H1 (cell line): ENCODE results near the gene PPP2R2D. TPM values are rescaled to one million over a fixed set of nuclear protein-coding genes. Genes with fewer than 3 reads are reported as not detected.

Experiments
- CTCF ChIA-PET: fragments of 300-600 bp; sonication (Branson Sonifier 250); formaldehyde crosslinking; loops from one replicate; lab custom pipeline; 2021; ENCODE audit not compliant: partially characterized antibody; lab: Charles Lee
- POLR2A ChIA-PET: fragments of 300-600 bp; sonication (Branson Sonifier 250); formaldehyde crosslinking; loops from one replicate; lab custom pipeline; 2021; ENCODE audit warnings: inconsistent platforms; ENCODE audit not compliant: partially characterized antibody; lab: Charles Lee
- DNase-seq, 2 experiments: peaks; one replicate each; pipeline versions ENCODE4 v3.0.0 to v3.0.0-alpha.2; 2010 to 2022; ENCODE audit warnings: low spot score in 2 of 2, low read depth in 1 of 2, mixed read lengths in 1 of 2
- FAIRE-seq: peaks from 2 replicates; lab custom pipeline; 2011; peaks lifted over from hg19 to GRCh38; lab: Jason Lieb, UNC
- H2AFZ ChIP-seq: 2 replicates; pipeline ENCODE4 v1.8.1; 2012; ENCODE audit warnings: low read length, inconsistent platforms
- H2AK5ac ChIP-seq: 2 replicates; pipeline ENCODE4 v1.6.1; 2013; ENCODE audit warnings: low read depth, low read length
- H2BK120ac ChIP-seq: replicated peaks from 2 replicates; pipeline ENCODE3; 2013; ENCODE audit warnings: low read depth, low read length, inconsistent platforms
- H2BK12ac ChIP-seq: 2 replicates; pipeline ENCODE4 v1.6.1; 2013; ENCODE audit warnings: low read depth, low read length
- H2BK15ac ChIP-seq: 2 replicates; pipeline ENCODE4 v1.6.1; 2013; ENCODE audit warnings: low read length
- H2BK20ac ChIP-seq: 2 replicates; pipeline ENCODE4 v1.6.1; 2013; ENCODE audit warnings: low read length
- H2BK5ac ChIP-seq: 2 replicates; pipeline ENCODE4 v1.6.1; 2013; ENCODE audit warnings: low read depth, low read length
- H3K14ac ChIP-seq: 2 replicates; pipeline ENCODE4 v1.6.1; 2013; ENCODE audit warnings: inconsistent platforms; ENCODE audit not compliant: insufficient read length
- H3K18ac ChIP-seq: 2 replicates; pipeline ENCODE4 v1.6.1; 2013; ENCODE audit warnings: low read length; ENCODE audit errors: extremely low read depth
- H3K23ac ChIP-seq: 2 replicates; pipeline ENCODE4 v1.6.1; 2013; ENCODE audit warnings: inconsistent platforms; ENCODE audit not compliant: insufficient read length
- H3K23me2 ChIP-seq: 2 replicates; pipeline ENCODE4 v1.6.1; 2013; ENCODE audit warnings: low read depth, low read length
- H3K27ac ChIP-seq: 2 replicates; pipeline ENCODE4 v1.6.1; 2011; ENCODE audit warnings: low read depth, low read length, inconsistent platforms
- H3K27me3 ChIP-seq, 4 experiments: replicated peaks in 1 of 4; 1 replicate in 1 of 4; 2 replicates in 3 of 4; pipeline versions ENCODE4 v1.6.1 to v1.8.1; 2011 to 2013; ENCODE audit warnings: low read length in 3 of 4, mild to moderate bottlenecking in 3 of 4, inconsistent platforms in 2 of 4, mixed read lengths in 2 of 4, moderate library complexity in 1 of 4; ENCODE audit not compliant: control insufficient read depth in 3 of 4, insufficient read depth in 3 of 4; ENCODE audit errors: extremely low read depth in 1 of 4
- H3K36me3 ChIP-seq, 4 experiments: 2 replicates each; pipeline versions ENCODE4 v1.6.1 to v1.8.1; 2011 to 2013; ENCODE audit warnings: mild to moderate bottlenecking in 4 of 4, low read length in 3 of 4, moderate library complexity in 2 of 4, control low read depth in 1 of 4, inconsistent platforms in 1 of 4; ENCODE audit not compliant: insufficient read depth in 4 of 4, control insufficient read depth in 2 of 4
- H3K4ac ChIP-seq: replicated peaks from 2 replicates; pipeline ENCODE3; 2013; ENCODE audit warnings: low read length, low read depth, mixed read lengths, inconsistent platforms; ENCODE audit not compliant: insufficient read length
- H3K4me1 ChIP-seq, 4 experiments: replicated peaks in 1 of 4; 1 replicate in 1 of 4; 2 replicates in 3 of 4; pipeline versions ENCODE4 v1.6.1 to v1.8.1; 2011 to 2013; ENCODE audit warnings: low read length in 3 of 4, inconsistent platforms in 2 of 4, mixed read lengths in 1 of 4; ENCODE audit not compliant: insufficient read depth in 4 of 4, control insufficient read depth in 3 of 4
- H3K4me2 ChIP-seq, 2 experiments: 2 replicates each; pipeline versions ENCODE4 v1.6.1 to v1.8.1; 2011 to 2013; ENCODE audit warnings: low read depth in 2 of 2, low read length in 2 of 2, control low read depth in 1 of 2, inconsistent platforms in 1 of 2, mild to moderate bottlenecking in 1 of 2; ENCODE audit not compliant: insufficient read depth in 1 of 2
- H3K4me3 ChIP-seq, 4 experiments: fragments of 200-600, 300-600 bp in 1 of 4; sonication (generic), shearing (Covaris generic), sonication (Bioruptor Twin) in 1 of 4; 2 replicates each; pipeline versions ENCODE4 v1.5.1 to v1.8.1; 2011 to 2016; ENCODE audit warnings: low read length in 4 of 4, low read depth in 3 of 4, control low read depth in 2 of 4, inconsistent platforms in 2 of 4, mild to moderate bottlenecking in 2 of 4, mixed read lengths in 1 of 4, moderate library complexity in 1 of 4; ENCODE audit not compliant: insufficient read depth in 2 of 4; ENCODE audit errors: extremely low read depth in 1 of 4
- H3K56ac ChIP-seq: replicated peaks from 2 replicates; pipeline ENCODE3; 2013; ENCODE audit warnings: low read depth, mild to moderate bottlenecking, mixed read lengths, low read length, inconsistent platforms; ENCODE audit not compliant: insufficient read length
- H3K79me1 ChIP-seq: 2 replicates; pipeline ENCODE4 v1.6.1; 2013; ENCODE audit warnings: low read depth, low read length, control low read depth
- H3K79me2 ChIP-seq, 2 experiments: 2 replicates each; pipeline versions ENCODE4 v1.6.1 to v1.8.1; 2012 to 2013; ENCODE audit warnings: low read length in 2 of 2, mild to moderate bottlenecking in 2 of 2, inconsistent platforms in 1 of 2; ENCODE audit not compliant: insufficient read depth in 2 of 2, control insufficient read depth in 1 of 2
- H3K9ac ChIP-seq, 4 experiments: replicated peaks in 1 of 4; 1 replicate in 1 of 4; 2 replicates in 3 of 4; pipeline versions ENCODE4 v1.6.1 to v1.8.1; 2011 to 2013; ENCODE audit warnings: low read depth in 3 of 4, low read length in 3 of 4, control low read depth in 2 of 4, mild to moderate bottlenecking in 2 of 4, moderate library complexity in 2 of 4, inconsistent platforms in 1 of 4; ENCODE audit errors: extremely low read depth in 1 of 4
- H3K9me3 ChIP-seq, 2 experiments: 2 replicates each; pipeline versions ENCODE4 v1.6.1 to v1.8.1; 2012 to 2013; ENCODE audit warnings: mild to moderate bottlenecking in 2 of 2, moderate library complexity in 2 of 2, control low read depth in 1 of 2, inconsistent platforms in 1 of 2, low read depth in 1 of 2, low read length in 1 of 2, mixed read lengths in 1 of 2; ENCODE audit not compliant: insufficient read depth in 2 of 2
- H4K20me1 ChIP-seq, 2 experiments: replicated peaks in 1 of 2; 2 replicates each; pipeline versions ENCODE3 to v1.8.1; 2011 to 2013; ENCODE audit warnings: inconsistent platforms in 2 of 2, low read length in 2 of 2, mild to moderate bottlenecking in 1 of 2; ENCODE audit not compliant: insufficient read depth in 2 of 2, control insufficient read depth in 1 of 2
- H4K5ac ChIP-seq: 2 replicates; pipeline ENCODE4 v1.6.1; 2013; ENCODE audit warnings: low read length, low read depth, mixed read lengths, inconsistent platforms; ENCODE audit not compliant: insufficient read length
- H4K8ac ChIP-seq: 2 replicates; pipeline ENCODE4 v1.8.0; 2013; ENCODE audit warnings: mild to moderate bottlenecking, moderate library complexity, low read length, inconsistent platforms; ENCODE audit not compliant: insufficient read depth; ENCODE audit errors: extremely low read depth
- H4K91ac ChIP-seq: replicated peaks from 2 replicates; pipeline ENCODE3; 2013; ENCODE audit warnings: low read length, mixed read lengths, inconsistent platforms; ENCODE audit not compliant: insufficient read length
- CBX5 ChIP-seq: fragments of 300-800, 300-1000 bp; sonication (generic); IDR thresholded peaks from 2 replicates; pipeline ENCODE4 v1.7.1; 2016; ENCODE audit warnings: antibody characterized with exemption, low read length, low read depth
- KDM1A ChIP-seq: fragments of 200-600, 300-600 bp; sonication (generic); IDR thresholded peaks from 2 replicates; pipeline ENCODE4 v1.7.1; 2016; ENCODE audit warnings: mild to moderate bottlenecking, low read length, borderline replicate concordance
- MAX ChIP-seq: IDR thresholded peaks from 2 replicates; pipeline ENCODE4 v1.6.1; 2012; ENCODE audit warnings: inconsistent platforms
- RXRA ChIP-seq: IDR thresholded peaks from 2 replicates; pipeline ENCODE4 v1.6.1; 2011; ENCODE audit warnings: low read depth, mild to moderate bottlenecking, low read length, moderate library complexity; ENCODE audit not compliant: insufficient read depth
- SIN3A ChIP-seq, 2 experiments: IDR thresholded peaks in 1 of 2; conservative IDR thresholded peaks in 1 of 2; 2 replicates each; pipeline ENCODE4 v1.6.1; 2011 to 2012; ENCODE audit warnings: low read length in 2 of 2, improper control_type of control experiment in 1 of 2, low read depth in 1 of 2, mild to moderate bottlenecking in 1 of 2
- SP4 ChIP-seq: IDR thresholded peaks from 2 replicates; pipeline ENCODE4 v1.6.1; 2012; ENCODE audit warnings: low read length, inconsistent platforms
- WGBS, 2 experiments: shearing (Covaris generic) in 1 of 2; methylation state at CpG; one replicate each; pipeline versions ENCODE4 v1.1.6 to v1.1.7; 2013 to 2015; ENCODE audit warnings: low lambda C conversion rate in 2 of 2, mixed read lengths in 2 of 2, inconsistent platforms in 1 of 2, low coverage in 1 of 2, missing lambda C conversion rate in 1 of 2; ENCODE audit not compliant: insufficient replicate concordance in 2 of 2, insufficient coverage in 1 of 2, insufficient read length in 1 of 2; ENCODE audit errors: extremely low coverage in 1 of 2, missing lambda C conversion rate in 1 of 2; 5-methylcytosine and 5-hydroxymethylcytosine counted together
- polyA plus RNA-seq, 7 experiments: library from polyadenylated mRNA; depleted of rRNA in 3 of 7; stranded (reverse) in 5 of 7; unstranded in 2 of 7; fragments of >200 nt in 5 of 7; fragments of 200-250 nt in 2 of 7; gene quantifications; 1 replicate in 5 of 7; 2 replicates in 1 of 7; 4 replicates in 1 of 7; pipeline versions ENCODE4 v1.2.1 to v1.2.3, GENCODE V29; 2011 to 2013; ENCODE audit warnings: missing spikeins in 2 of 7, mixed read lengths in 2 of 7
- total RNA-seq: library from RNA; stranded (reverse); fragmentation: NEBNext Ultra II Directional; extraction: Animal tissue kit (Norgen Biotek cat#: 25700); gene quantifications from 2 replicates; pipeline ENCODE4 v1.2.1, GENCODE V29; 2021
- TF ChIP-seq, protein P1 (sequence below), 3 experiments: IDR thresholded peaks; 1 replicate in 2 of 3; 2 replicates in 1 of 3; pipeline versions ENCODE4 v1.5.1 to v1.6.1; 2011; ENCODE audit warnings: low read length in 3 of 3, mild to moderate bottlenecking in 3 of 3, inconsistent platforms in 2 of 3, low read depth in 1 of 3, moderate library complexity in 1 of 3; ENCODE audit not compliant: insufficient read depth in 1 of 3; ENCODE audit errors: control extremely low read depth in 1 of 3

The PPP2R2D gene
- total and polyA plus RNA-seq, 2 of the 8 experiments (the other 6 are each of a cell fraction or from before 2014, with no cell fraction given) = 25.4 to 32.8 TPM

DNA sequence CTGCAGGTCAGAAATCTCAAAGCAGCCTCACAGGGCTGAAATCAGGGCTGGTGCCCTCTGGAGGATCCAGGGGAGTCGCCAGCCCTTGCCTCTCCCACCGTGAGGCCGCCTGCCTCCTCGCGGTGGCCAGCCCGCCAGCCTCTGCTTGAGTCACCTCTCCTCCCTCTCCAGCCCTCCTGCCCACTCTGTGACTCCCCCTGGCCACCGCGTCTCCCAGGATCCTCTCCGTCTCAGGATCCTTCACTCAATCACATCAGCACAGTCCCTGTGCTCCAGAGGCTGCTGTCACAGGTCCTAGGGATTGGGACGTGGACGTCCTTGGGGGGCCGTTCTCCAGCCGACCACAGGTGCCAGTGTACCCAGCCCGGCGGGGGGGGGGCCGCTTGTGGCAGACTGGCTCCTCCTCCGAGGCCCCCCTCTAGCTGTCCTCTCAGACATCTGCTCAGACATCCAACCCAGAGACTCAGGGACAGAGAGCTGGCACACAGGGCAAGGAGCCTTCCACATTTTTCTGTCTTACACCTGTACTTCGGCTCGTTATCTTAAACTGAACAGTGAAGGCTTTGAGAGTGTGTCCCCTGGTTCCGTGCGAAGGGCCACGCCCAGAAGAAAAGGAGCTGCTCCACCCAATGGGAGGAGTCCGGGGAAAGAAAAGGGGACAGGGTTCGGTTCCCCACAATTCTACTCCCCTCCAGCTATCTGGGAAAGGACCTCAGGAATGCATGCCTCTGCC is 9.4 kb upstream of the PPP2R2D start:
- no peaks in the 10 kb centered on the region; a peak in 1 of 4 replicates for H3K9me3 ChIP-seq
- H2BK120ac ChIP-seq = no peak overlapping the region
- FAIRE-seq (no peak), DNase-seq (peak; percentile 15 to 76)
- POLR2A ChIA-PET = interaction anchor here (0.7 to 2.0 kb wide), 3 partner anchors 10 to 132 kb away, joined by 3 to 12 read pairs (median 4); partner anchors contain the start of gene PPP2R2D
- no peak overlapping the region for H3K14ac ChIP-seq
- H3K23ac ChIP-seq = no peak overlapping the region
- H3K36me3 ChIP-seq = no peaks in the 10 kb centered on the region
- H3K79me1 ChIP-seq = 0 out of 2 replicates have a peak, but pooled peaks cover 2% of the 10 kb centered on the region
- H3K4me1 ChIP-seq = peaks cover 0 to 7% (median 4%) of the 10 kb centered on the region in 4 experiments; a peak in 5 of 7 replicates
- no peak overlapping the region for H2BK12ac ChIP-seq
- no peak overlapping the region for H3K4ac ChIP-seq
- H4K5ac ChIP-seq = no peak overlapping the region
- peak overlapping the region; percentile 5 to 32; a peak in 2 of 4 replicates for H3K4me2 ChIP-seq
- H3K27ac ChIP-seq = no peak overlapping the region
- WGBS, 2 experiments = 56% methylated on average over 23 of the region's 24 CpGs; no CpG with 5 or more reads in 1 of the 2 experiments
- H2AK5ac ChIP-seq = no peak overlapping the region
- H3K56ac ChIP-seq = no peak overlapping the region
- no peaks in the 10 kb centered on the region for H3K79me2 ChIP-seq
- CTCF ChIA-PET = interaction anchor here (0.8 to 2.7 kb wide), 4 partner anchors 9 to 131 kb away, joined by 5 to 12 read pairs (median 8); partner anchors contain the start of gene PPP2R2D
- 0 out of 2 replicates have a peak overlapping the region, but pooled peaks have one; percentile 31 for H4K8ac ChIP-seq
- peaks cover 7% of the 10 kb centered on the region; the same call in 1 of the 2 replicates for H3K23me2 ChIP-seq
- peak overlapping the region in 1 of 4 experiments; percentile 41; a peak in 2 of 8 replicates for H3K4me3 ChIP-seq
- no peak overlapping the region for H2BK5ac ChIP-seq
- H3K27me3 ChIP-seq = peaks cover 0 to 3% (median 0%) of the 10 kb centered on the region in 4 experiments; a peak in 1 of 7 replicates
- H3K18ac ChIP-seq = no peak overlapping the region; the same call in 1 of the 2 replicates
- H4K91ac ChIP-seq = no peak overlapping the region
- H2BK15ac ChIP-seq = no peak overlapping the region; the same call in 1 of the 2 replicates
- no peak overlapping the region for H2BK20ac ChIP-seq
- H3K9ac ChIP-seq = no peak overlapping the region
- peak overlapping the region; percentile 79; the same call in 1 of the 2 replicates for H2AFZ ChIP-seq
- peaks cover 0 to 6% of the 10 kb centered on the region in 2 experiments for H4K20me1 ChIP-seq
- TF ChIP-seq CBX5 (no peak), MAX (peak; percentile 55; the same call in 1 of the 2 replicates), SP4 (no peak), SIN3A (conservative IDR thresholded peaks at IDR 0.05 in 1 of 2, IDR thresholded peaks at IDR 0.05 in 1 of 2; ENCODE audit: low read depth in 1 of 2, low read length in 2 of 2) (no peak), RXRA (no peak), KDM1A (no peak)
- TF ChIP-seq, protein P1, sequence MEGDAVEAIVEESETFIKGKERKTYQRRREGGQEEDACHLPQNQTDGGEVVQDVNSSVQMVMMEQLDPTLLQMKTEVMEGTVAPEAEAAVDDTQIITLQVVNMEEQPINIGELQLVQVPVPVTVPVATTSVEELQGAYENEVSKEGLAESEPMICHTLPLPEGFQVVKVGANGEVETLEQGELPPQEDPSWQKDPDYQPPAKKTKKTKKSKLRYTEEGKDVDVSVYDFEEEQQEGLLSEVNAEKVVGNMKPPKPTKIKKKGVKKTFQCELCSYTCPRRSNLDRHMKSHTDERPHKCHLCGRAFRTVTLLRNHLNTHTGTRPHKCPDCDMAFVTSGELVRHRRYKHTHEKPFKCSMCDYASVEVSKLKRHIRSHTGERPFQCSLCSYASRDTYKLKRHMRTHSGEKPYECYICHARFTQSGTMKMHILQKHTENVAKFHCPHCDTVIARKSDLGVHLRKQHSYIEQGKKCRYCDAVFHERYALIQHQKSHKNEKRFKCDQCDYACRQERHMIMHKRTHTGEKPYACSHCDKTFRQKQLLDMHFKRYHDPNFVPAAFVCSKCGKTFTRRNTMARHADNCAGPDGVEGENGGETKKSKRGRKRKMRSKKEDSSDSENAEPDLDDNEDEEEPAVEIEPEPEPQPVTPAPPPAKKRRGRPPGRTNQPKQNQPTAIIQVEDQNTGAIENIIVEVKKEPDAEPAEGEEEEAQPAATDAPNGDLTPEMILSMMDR (IDR thresholded peaks at IDR 0.05; ENCODE audit: control extremely low read depth in 1 of 3, insufficient read depth in 1 of 3, low read depth in 1 of 3, low read length in 3 of 3) = peak; percentile 36 to 67 (median 65)
